Spleen (tissue), 11 donors: ENCODE measurements around the gene PAXIP1. TPM values are rescaled to one million over a fixed set of nuclear protein-coding genes. Genes with fewer than 3 reads are reported as not detected.

Experiments used
- DNase-seq: peaks from one replicate; pipeline ENCODE4 v3.0.0-alpha.2; 2020
- H3K27ac ChIP-seq, 8 donors: fragments of 200-600 bp; sonication (generic) in 7 of 8; 1 replicate in 4 of 8; 2 replicates in 4 of 8; pipeline versions ENCODE4 v1.5.0 to v1.8.0; 2016 to 2021; ENCODE audit warnings: inconsistent platforms in 4 of 8, mild to moderate bottlenecking in 4 of 8, moderate library complexity in 1 of 8
- H3K27me3 ChIP-seq, 7 donors: fragments of 200-600 bp; sonication (generic) in 6 of 7; replicated peaks in 1 of 7; 1 replicate in 4 of 7; 2 replicates in 3 of 7; pipeline versions ENCODE4 v1.5.0 to v1.8.0; 2016 to 2021; ENCODE audit warnings: inconsistent platforms in 3 of 7, mild to moderate bottlenecking in 1 of 7
- H3K36me3 ChIP-seq, 6 donors: fragments of 200-600 bp; sonication (generic) in 5 of 6; 1 replicate in 4 of 6; 2 replicates in 2 of 6; pipeline versions ENCODE4 v1.5.0 to v1.8.0; 2016 to 2021; ENCODE audit warnings: inconsistent platforms in 2 of 6
- H3K4me1 ChIP-seq, 6 donors: fragments of 200-600 bp; sonication (generic) in 5 of 6; 1 replicate in 3 of 6; 2 replicates in 3 of 6; pipeline versions ENCODE4 v1.5.0 to v1.8.0; 2016 to 2021; ENCODE audit warnings: inconsistent platforms in 3 of 6
- H3K4me3 ChIP-seq, 8 donors: fragments of 200-600 bp; sonication (generic) in 7 of 8; 1 replicate in 4 of 8; 2 replicates in 4 of 8; pipeline versions ENCODE4 v1.5.0 to v1.8.0; 2016 to 2021; ENCODE audit warnings: inconsistent platforms in 4 of 8, mild to moderate bottlenecking in 4 of 8, moderate library complexity in 2 of 8
- H3K9me3 ChIP-seq, 8 donors: fragments of 200-600 bp; sonication (generic) in 7 of 8; 1 replicate in 4 of 8; 2 replicates in 4 of 8; pipeline versions ENCODE4 v1.5.0 to v1.8.0; 2016 to 2021; ENCODE audit warnings: inconsistent platforms in 4 of 8
- POLR2A ChIP-seq, 3 donors: fragments of 450-650 bp; IDR thresholded peaks; one replicate each; pipeline ENCODE4 v1.5.1; 2017; ENCODE audit warnings: antibody characterized with exemption in 3 of 3, mild to moderate bottlenecking in 1 of 3
- POLR2AphosphoS5 ChIP-seq, 3 donors: sonication (generic); formaldehyde crosslinking; IDR thresholded peaks; one replicate each; pipeline ENCODE4 v1.5.1; 2017; ENCODE audit warnings: antibody characterized with exemption in 3 of 3
- WGBS, 5 donors: extraction: QIAGEN DNeasy Blood & Tissue Kit in 3 of 5; methylation state at CpG; one replicate each; pipeline versions ENCODE4 v1.1.5 to v1.1.7; 2013 to 2018; 5-methylcytosine and 5-hydroxymethylcytosine counted together
- intact Hi-C: fragments of 100-400 bp; cut with DNase I; formaldehyde crosslinking; loops from one replicate; pipeline ENCODE4 v1.15.0; 2023; ENCODE audit warnings: low total_unique reads
- polyA plus RNA-seq, 3 donors: library from polyadenylated mRNA; stranded (reverse); fragments of 200-250 nt; gene quantifications; one replicate each; pipeline ENCODE4 v1.2.1, GENCODE V29; 2013
- total RNA-seq, 7 donors: library from RNA; depleted of rRNA in 3 of 7; stranded (reverse); fragments of >200 nt in 3 of 7; fragmentation: NEBNext Ultra II Directional in 4 of 7; extraction: Animal tissue kit (Norgen Biotek cat#: 25700) in 4 of 7; gene quantifications; one replicate each; pipeline versions ENCODE4 v1.1.0 to v1.2.1, GENCODE V29; 2016 to 2021
- TF ChIP-seq, protein P1 (sequence below), 11 experiments: fragments of 200-600 bp in 7 of 11; fragments of 450-650 bp in 4 of 11; sonication (generic) in 4 of 11; IDR thresholded peaks in 8 of 11; conservative IDR thresholded peaks in 3 of 11; 1 replicate in 7 of 11; 2 replicates in 4 of 11; pipeline versions ENCODE4 v1.4.0 to v1.8.0; 2016 to 2021; ENCODE audit warnings: antibody characterized with exemption in 11 of 11, inconsistent platforms in 4 of 11, mild to moderate bottlenecking in 1 of 11
- donor health status: healthy with polysubstance abuse.
- donor health status: DM: no; HTN: no; CAD: no; lungs with moderate emphysema.
- donor health status: DM: no; HTN: no; CAD: no.
- donor health status: Bipolar disorder and iron deficiency.
- donor health status: healthy.
- donor health status: DM: no; HTN: no; CAD: no.
- donor health status: DM: yes; HTN: yes; CAD: no.

Gene PAXIP1
- total and polyA plus RNA-seq, 10 donors: 2.7 to 15.0 (median 13.3) TPM

DNA sequence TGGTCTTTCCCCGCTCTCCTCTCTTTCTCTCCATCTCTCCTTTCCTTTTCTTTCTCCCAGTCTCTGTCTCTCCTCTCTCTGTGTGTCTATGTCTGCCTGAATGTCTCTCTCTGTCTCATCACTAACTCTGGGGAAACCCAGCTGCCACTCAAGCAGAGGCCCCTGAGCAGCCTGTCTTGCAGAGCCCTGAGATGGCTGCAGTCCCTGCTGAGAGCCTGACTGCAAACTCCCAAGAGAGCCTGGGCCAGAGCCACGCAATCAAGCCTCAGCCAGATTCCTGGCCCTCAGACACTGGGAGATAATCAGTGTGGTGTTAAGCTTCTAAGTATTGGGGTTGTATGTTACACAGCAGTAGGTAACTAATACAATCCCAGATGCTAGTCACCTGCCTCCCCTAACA is 91.5 kb downstream of the PAXIP1 start:
- no peak overlapping the region for H3K27ac ChIP-seq
- DNase-seq: peak; percentile 27
- H3K4me3 ChIP-seq: no peak overlapping the region
- WGBS, 5 donors: 74 to 98% (median 95%) methylated on average over 2 of the region's 2 CpGs
- peaks cover 0 to 18% (median 2%) of the 10 kb centered on the region in 8 donors for H3K9me3 ChIP-seq
- TF ChIP-seq, protein P1, sequence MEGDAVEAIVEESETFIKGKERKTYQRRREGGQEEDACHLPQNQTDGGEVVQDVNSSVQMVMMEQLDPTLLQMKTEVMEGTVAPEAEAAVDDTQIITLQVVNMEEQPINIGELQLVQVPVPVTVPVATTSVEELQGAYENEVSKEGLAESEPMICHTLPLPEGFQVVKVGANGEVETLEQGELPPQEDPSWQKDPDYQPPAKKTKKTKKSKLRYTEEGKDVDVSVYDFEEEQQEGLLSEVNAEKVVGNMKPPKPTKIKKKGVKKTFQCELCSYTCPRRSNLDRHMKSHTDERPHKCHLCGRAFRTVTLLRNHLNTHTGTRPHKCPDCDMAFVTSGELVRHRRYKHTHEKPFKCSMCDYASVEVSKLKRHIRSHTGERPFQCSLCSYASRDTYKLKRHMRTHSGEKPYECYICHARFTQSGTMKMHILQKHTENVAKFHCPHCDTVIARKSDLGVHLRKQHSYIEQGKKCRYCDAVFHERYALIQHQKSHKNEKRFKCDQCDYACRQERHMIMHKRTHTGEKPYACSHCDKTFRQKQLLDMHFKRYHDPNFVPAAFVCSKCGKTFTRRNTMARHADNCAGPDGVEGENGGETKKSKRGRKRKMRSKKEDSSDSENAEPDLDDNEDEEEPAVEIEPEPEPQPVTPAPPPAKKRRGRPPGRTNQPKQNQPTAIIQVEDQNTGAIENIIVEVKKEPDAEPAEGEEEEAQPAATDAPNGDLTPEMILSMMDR (IDR thresholded peaks at IDR 0.05 in 8 of 11, conservative IDR thresholded peaks at IDR 0.05 in 3 of 11): no peak
- no peak for TF ChIP-seq POLR2A (IDR thresholded peaks at IDR 0.05)
- TF ChIP-seq POLR2AphosphoS5 (IDR thresholded peaks at IDR 0.05): no peak
- H3K36me3 ChIP-seq: no peaks in the 10 kb centered on the region
- H3K4me1 ChIP-seq: peaks cover 8 to 17% (median 11%) of the 10 kb centered on the region in 6 donors
- H3K27me3 ChIP-seq: peaks cover 0 to 59% (median 13%) of the 10 kb centered on the region in 7 donors
- intact Hi-C loops: no loop called here

DNA sequence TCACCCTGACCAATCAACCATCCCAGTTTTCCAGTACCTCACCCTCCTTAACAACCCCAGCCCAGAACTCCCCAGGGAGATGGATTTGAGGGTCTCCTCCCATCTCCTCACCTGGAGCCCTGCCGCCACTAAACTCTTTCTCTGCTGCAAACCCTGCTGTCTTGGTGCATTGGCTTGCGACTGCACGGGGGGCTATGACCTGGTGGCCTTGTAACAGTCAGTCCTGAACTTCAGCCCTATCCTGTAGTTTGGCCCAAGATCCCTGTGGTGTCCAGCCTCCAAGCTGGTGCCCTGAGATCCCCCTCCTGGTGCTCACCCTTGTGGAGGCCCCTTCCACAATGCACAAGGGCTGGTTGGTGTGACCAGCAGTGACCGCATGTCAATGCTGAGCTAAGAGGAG is 91.9 kb downstream of the PAXIP1 start:
- H3K9me3 ChIP-seq: peaks cover 0 to 18% (median 2%) of the 10 kb centered on the region in 8 donors
- H3K4me1 ChIP-seq: peaks cover 8 to 17% (median 11%) of the 10 kb centered on the region in 6 donors
- 81 to 100% (median 98%) methylated on average over 3 to 4 of the region's 4 CpGs for WGBS, 5 donors
- TF ChIP-seq POLR2AphosphoS5 (IDR thresholded peaks at IDR 0.05) (no peak), POLR2A (IDR thresholded peaks at IDR 0.05) (no peak)
- TF ChIP-seq, protein P1 (IDR thresholded peaks at IDR 0.05 in 8 of 11, conservative IDR thresholded peaks at IDR 0.05 in 3 of 11): no peak
- H3K36me3 ChIP-seq: no peaks in the 10 kb centered on the region
- H3K27ac ChIP-seq: no peak overlapping the region
- H3K27me3 ChIP-seq: peaks cover 0 to 55% (median 13%) of the 10 kb centered on the region in 7 donors
- peak; percentile 45 for DNase-seq
- H3K4me3 ChIP-seq: no peak overlapping the region
- intact Hi-C loops: no loop called here

DNA sequence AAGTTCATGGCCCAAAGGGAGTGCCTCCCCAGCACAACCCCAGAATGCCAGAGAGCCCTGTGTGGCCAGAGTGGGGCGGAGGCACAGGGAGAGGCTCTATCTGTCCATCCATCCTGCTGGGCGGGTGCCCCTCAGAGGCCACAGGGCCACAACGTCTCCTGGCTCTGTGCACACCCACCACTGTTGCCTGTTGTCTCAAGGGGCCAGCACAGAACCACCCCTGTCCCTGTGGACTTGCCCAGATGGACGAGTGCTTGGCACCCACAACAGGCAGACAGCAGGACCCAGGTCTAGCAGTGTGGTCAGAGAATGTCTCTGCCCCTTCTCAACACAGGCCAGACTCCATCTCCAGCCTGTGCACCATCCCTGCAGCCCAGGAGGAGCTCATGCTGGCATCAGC is 92.8 kb downstream of the PAXIP1 start:
- 69 to 90% (median 75%) methylated on average over 2 to 4 of the region's 4 CpGs for WGBS, 5 donors
- DNase-seq: peak; percentile 51
- no peak overlapping the region for H3K27ac ChIP-seq
- peaks cover 8 to 17% (median 11%) of the 10 kb centered on the region in 6 donors for H3K4me1 ChIP-seq
- no peaks in the 10 kb centered on the region for H3K36me3 ChIP-seq
- H3K4me3 ChIP-seq: no peak overlapping the region
- no peak for TF ChIP-seq POLR2AphosphoS5 (IDR thresholded peaks at IDR 0.05)
- H3K27me3 ChIP-seq: peaks cover 0 to 46% (median 13%) of the 10 kb centered on the region in 7 donors
- peaks cover 0 to 18% (median 2%) of the 10 kb centered on the region in 8 donors for H3K9me3 ChIP-seq
- intact Hi-C loops: no loop called here

DNA sequence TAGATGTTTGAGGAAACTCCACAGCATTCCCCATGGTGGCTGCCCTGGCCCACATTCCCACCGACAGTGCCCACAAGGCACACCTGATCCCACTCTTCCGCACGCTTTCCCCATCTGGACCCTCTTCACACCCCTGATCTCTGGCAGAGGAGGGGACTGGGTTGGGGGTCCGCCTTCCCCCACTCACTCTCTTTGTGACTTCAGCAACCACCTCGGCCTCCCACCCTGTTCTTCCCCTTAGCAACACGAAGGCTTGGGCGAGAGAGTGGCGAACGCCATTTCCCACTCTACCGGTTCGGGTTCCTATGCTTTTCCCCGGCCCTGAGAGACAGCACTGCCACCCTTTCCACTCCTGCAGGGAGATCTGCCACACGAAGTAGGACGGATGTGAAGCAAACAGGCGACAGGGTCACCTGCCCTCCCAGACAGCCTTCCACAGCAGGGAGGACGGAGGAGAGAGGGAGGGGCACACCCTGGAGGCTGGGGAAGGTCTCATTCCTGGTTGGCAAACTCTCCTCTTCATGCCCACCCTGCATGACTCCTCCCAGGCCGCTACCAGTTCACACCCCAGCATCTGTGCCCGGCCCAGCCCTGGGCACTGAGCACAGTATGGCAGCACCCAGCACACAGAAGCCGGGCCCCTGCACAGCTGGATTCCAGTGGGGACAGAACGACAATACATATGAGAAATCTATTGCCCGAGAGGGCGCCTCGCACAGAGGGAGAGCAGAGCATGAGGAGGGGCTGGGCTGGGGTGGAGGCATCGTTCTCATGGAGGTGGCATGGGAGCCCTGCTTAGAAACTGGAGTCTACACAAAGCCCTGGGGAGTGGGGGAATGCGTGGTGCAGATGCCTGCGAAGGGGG is 93.5 kb downstream of the PAXIP1 start:
- intact Hi-C loops: no loop called here
- 78 to 87% (median 82%) methylated on average over 20 to 26 of the region's 26 CpGs for WGBS, 5 donors
- H3K27ac ChIP-seq: no peak overlapping the region

More for the DNA sequence above, 93.5 kb downstream of the PAXIP1 start:
- H3K4me1 ChIP-seq: peaks cover 6 to 11% (median 9%) of the 10 kb centered on the region in 6 donors
- peak; percentile 62 for DNase-seq
- peaks cover 0 to 40% (median 7%) of the 10 kb centered on the region in 7 donors for H3K27me3 ChIP-seq
- no peak overlapping the region for H3K4me3 ChIP-seq
- TF ChIP-seq POLR2A (IDR thresholded peaks at IDR 0.05): no peak
- TF ChIP-seq, protein P1 (IDR thresholded peaks at IDR 0.05 in 8 of 11, conservative IDR thresholded peaks at IDR 0.05 in 3 of 11): no peak
- TF ChIP-seq POLR2AphosphoS5 (IDR thresholded peaks at IDR 0.05): no peak
- H3K9me3 ChIP-seq: peaks cover 0 to 18% (median 2%) of the 10 kb centered on the region in 8 donors
- H3K36me3 ChIP-seq: no peaks in the 10 kb centered on the region
